CD4-positive, alpha-beta T cell treated with Interleukin-6 for 4 hours (primary cell): ENCODE measurements around the gene MME.

Source experiments
- DNase-seq: peaks from one replicate; pipeline ENCODE4 v3.0.0-alpha.2; 2020; ENCODE audit warnings: mixed read lengths

MME gene

DNA sequence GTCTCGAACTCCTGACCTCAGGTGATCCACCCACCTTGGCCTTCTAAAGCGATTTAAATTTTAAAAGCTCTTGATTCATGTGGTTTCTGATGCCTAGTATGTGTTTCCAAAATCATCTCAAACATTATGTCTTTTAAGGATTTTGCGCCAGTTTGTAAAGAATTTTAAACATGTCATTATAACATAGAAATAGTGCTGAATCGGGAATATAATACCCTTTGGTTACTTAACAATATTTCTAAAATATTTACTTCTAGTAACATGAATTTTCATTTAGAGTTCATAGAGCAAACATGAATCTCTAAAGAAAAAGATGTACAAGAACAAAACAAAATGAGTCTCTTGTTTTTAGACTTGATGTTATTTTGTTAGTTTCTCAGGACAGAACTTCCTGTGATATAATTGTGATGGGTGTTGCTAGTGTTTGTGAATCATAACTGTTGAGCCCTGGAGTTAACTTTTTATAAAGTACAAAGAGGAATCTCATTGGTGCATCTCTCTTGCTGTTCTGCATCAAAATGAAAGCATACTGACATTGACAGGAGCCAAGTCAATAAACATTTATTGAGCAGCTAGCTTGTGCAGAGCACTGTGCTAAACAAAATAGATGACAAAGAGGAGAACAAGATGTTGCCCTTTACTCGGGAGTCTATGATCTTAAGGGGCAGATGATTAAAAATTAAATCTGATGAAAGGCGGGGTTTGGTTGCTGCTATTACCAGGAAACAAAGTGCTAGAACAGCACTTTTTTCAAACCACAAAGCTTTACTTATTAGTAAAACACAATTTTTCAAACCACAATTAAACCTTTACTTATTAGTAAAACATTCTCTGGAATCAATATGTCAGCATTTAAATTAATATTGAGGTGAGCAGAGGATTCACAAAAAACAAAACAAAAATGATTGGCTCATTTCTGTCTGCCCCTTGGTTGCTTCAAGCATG lies 73.4 kb downstream of the MME start:
- DNase-seq: no peak

DNA sequence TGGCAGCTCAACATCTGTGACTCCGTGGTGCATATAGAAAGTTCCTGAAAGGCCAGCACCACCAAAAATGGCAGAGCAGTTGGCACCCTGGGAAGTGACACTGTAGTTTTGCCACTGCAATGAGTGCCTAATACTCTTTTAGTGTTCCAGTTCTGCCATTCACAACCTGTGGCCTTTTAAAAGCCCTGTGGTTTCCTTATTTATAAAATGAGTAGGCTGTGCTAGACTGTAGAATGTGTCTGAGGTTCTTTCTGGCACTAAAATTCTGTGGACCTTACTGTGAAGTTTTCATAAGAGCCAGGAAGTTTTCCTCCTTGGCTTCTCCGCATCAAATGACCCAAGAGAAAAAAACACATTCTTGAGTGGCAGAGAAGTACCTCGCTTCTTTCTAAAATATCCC lies 74.1 kb downstream of the MME start:
- no peak for DNase-seq

DNA sequence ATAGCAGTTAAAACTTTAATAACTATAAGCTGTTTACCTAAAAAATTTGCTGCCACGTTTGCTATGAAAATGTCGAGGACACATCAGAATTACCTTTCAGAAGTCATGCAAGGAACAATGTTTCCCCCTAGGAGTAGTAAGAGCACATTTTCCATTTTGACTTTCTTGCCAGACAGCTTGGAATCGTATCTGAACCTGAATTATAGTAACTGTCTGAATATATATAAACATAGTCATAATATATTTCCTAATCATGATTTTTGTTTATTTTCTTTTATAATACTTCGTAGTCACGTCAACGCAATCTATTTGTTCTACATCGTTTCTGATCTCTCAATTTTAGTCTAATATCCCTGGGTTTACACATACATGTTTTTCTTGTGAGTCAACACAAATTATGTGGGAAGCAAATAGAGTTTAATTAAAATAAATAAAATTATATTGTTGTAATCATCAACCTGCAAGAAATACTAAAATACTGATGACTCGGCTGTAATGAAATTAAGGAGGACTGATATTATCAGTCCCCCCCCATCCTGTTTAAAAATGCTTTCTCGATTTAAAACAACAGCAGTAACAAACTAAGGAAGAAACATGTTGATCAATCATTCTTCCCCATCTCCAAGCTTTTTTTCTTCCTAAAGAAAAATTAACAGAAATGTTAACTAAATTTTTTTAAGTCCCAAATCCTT lies 78.4 kb downstream of the MME start:
- no peak for DNase-seq

DNA sequence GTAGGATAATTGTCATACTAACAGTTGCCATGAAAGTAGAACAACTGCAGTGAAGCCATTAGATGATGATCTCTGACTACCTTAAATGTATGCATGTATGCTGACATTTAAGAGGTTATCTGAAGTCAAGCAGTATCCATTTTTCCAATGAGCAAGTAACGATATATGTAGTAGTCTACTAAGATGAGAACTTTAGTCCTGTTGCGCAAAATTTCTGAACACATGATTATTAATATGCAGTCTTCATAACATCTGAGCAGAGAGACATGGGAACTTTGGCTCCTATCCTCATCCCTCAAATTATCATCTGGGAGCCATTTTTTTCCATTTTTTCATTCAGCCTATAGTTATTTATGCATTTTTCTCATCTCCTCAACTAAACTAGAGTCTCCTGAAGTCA lies 79.2 kb downstream of the MME start:
- no peak for DNase-seq

DNA sequence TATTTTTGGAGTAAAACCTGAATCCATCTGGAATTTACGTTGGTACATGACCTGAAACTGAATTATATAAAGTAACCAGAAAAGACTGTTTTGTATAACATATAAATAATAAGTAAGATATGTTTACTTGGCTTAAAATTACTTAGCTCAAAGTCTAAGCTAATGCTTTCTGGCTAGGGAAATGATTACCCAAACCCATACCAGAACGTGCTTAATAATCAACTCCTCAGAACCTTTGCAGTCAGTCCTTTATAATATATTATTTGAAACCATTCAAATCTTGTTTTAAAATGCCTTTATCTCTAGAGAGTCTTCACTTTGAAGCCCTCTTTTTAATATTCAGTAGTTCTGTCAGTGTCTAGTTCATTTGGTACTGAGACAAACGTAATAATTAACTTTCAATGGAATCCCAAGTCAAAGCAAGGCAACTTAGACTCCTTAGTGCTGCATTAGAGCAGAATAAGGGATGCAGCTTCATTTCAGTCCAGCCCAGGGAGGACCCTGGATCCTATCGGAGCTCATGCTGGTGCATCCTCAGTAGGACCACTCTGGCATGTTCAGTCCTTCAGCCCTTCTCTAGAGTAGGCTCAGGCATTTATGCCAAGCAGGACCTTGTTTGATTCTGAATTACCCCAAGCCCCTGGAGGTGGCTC lies 81.6 kb downstream of the MME start:
- DNase-seq: no peak

DNA sequence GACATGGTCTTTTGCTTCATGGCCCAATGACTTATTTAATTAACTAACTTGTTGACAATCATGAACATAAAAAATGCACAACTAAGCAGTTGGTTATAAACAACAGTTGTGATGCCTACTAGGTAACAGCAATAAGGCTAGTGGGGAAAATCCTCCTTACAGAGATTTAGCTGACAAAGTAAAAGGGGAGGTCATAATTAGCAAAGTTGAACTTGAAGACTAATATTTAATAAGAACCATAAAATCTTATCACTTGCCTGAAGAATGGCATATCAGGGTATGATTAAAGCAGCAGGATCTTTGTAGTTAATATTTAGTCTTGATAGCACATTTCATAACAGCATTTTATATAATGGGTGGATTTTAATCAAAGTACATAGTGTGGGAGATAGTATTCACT lies 84.2 kb downstream of the MME start:
- no peak for DNase-seq

DNA sequence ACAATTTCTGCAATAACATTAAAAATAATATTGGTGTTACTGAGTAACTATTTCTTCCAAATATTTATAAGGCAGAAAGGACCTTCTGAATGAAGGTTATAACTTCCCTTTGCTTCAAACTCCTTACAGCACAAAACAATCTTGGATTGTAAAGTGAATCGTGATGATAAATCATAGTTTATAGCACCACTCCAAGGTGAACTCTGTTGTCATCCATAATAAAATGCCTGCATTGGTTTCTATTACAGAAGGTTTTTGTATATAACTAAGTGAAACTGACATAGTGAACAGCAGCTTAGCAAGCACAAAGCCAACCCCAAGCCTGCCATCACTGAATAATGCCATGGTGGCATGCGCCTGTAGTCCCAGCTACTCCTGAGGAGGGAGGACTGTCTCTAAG lies 86.3 kb downstream of the MME start:
- no peak for DNase-seq

DNA sequence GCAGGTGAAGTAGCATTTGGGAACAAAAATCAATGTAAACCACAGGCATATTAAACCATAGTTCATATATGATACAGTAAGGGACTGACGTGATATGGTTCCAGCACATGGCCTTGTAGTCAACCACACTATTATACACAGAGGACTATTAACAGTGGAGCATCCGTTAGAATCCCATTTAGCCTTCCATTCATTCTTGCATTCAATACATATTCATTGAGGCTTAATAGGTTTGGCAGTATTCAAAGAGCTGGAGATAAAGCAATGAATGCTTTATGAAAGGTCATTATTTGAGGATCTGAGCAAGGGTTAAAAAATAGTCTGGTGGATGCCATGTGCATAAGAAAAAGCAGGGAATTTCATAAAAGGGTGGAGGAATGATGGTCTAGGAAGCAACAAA lies 89.1 kb downstream of the MME start:
- DNase-seq: no peak

DNA sequence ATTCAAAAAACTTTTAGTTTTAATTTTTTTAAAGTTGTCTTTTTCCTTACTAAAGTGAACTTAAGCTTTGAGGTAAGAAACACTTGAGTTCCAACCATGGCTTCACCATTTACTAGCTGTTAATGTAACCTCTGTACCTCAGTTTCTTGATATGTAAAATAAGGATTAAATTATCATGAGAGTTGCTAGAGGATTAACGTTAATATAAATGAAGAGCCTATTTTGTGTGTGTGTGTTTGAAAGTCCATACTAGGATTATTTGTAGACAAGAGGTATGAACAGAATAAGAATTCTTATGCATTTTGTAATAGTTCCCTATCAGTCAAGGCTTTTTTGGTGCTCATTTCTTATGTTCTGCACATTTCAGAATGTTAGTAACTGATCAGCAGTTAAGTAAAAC lies 93.7 kb downstream of the MME start:
- DNase-seq: no peak

DNA sequence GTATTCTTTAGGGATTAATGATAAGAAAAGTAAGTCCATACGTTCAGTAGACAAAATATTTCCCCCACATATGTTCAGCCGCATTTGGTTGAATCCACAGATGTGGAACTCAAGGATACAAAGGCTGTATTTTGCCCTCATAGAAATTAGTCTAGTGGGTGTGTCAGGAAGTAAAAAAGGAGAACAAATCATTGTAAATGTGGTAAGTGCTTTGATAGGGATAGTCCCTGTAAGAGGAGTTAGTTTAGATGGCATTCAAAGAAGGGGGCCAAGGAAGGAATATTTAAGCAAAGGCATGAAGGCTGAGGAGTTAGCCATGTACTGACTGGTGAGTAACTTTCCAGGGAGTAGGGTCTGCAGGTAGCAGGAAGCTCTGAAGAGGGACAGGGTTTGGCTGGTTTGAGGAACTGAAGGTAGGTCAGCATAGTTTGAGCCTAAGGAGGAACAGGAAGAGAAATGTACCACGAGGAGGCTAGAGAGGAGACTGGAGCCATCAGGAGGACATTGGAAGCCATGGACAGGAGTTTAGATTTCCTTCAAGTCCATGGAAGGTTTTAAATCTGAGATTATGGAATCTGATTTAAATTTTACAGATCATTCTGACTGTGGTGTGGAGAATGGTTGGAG lies 98.8 kb downstream of the MME start:
- no peak for DNase-seq

DNA sequence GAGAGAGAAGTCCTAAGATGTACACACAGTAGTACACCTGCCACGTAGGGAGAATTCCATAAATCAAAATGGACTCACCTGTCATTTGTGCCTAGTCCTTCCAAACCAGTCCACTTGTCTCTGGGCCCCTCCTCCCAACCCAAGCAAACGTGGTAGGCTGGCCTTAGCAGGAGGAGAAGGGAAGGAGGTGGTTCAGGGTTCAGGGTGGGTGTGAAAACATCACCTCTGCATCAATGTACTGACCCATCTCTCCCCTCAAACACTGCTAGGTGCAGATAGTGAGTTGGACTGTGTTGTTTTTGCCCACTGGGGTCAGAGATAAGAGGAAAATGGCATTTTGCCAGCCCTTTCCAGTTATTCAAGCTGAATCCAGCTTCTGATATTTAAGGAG lies 99.3 kb downstream of the MME start:
- no peak for DNase-seq

DNA sequence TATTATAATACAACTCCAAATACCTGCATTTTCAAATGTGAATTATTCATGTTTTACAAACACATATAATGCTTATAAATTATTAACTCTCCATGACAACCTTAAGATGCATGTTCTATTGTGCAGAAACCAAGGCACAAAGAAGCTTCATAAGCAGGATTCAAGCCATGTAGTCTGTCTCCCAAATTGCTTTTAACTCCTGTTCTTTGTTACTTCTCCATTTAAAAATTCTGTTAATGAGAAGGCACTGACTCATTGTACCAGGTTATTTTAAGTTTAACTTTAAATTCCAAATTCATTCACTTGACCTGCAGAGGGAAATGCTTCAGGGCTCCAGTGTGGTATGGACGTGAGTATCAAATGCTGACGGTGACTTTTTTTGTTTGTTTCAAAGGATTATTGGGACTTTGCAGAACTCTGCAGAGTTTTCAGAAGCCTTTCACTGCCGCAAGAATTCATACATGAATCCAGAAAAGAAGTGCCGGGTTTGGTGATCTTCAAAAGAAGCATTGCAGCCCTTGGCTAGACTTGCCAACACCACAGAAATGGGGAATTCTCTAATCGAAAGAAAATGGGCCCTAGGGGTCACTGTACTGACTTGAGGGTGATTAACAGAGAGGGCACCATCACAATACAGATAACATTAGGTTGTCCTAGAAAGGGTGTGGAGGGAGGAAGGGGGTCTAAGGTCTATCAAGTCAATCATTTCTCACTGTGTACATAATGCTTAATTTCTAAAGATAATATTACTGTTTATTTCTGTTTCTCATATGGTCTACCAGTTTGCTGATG lies 100.0 kb downstream of the MME start:
- no peak for DNase-seq

DNA sequence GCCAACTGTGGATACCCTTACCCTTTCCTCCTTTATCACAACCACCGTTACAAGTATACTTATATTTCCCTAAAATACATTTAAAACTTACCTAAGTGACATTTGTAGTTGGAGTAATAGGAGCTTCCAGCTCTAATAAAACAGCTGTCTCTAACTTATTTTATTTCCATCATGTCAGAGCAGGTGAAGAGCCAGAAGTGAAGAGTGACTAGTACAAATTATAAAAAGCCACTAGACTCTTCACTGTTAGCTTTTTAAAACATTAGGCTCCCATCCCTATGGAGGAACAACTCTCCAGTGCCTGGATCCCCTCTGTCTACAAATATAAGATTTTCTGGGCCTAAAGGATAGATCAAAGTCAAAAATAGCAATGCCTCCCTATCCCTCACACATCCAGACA lies 102.3 kb downstream of the MME start:
- no peak for DNase-seq

DNA sequence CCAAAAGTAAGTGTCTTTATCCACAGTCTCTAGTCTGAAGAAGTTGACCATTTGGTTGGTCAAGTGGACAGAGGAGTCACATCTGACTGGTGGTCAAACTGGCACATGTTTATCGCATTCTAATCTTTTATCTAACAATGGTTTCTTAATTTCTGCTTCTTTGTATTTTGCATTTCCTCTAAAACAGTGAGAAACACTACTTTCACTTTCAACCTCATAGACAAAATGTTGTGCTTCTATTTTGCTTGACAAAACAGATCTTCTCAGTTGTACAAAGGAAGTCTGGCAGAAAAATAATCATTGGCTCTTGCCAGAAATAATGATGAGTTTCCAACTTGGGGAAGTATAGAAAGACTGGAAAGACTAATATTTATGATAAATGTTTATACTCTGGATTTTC lies 103.9 kb downstream of the MME start:
- DNase-seq: no peak

DNA sequence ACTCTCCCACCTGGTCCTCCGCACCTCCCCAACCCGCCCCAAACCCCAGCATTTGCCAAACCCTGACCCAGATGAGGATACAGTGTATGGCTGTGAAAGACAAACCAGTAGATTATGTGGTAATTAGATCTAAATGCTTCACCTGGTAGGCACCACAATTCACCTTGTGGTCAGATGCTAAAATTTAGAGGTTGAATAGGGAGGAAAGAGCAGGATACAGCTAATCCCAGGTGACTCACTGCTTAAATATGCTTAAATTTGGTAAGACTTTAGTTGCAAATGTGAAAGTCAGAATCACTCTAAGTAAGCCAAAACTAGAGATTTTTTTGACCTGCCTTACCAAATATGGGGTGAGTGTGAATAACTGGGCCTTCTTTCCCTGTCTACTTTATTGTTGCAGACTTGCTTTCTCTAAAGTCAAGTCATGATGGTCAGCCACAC lies 105.5 kb downstream of the MME start:
- no peak for DNase-seq

DNA sequence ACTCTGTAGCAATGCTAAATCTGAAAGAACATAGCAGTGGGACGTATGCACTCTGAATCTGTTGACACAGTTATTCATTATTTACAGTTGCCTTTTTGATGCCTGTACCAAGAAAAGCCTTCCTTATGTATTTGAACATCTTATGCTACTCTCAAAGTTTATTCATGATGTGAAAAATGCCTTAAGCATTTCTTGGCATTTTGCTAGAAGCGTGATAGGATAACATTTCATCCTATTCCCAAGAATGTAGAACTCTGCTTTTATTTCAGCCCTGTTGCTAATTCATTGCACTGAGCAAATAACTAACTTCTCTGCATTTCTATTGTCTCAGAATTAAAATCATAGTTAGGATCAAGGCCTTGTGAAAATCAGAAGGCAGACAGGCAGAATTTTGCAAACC lies 107.9 kb downstream of the MME start:
- no peak for DNase-seq

DNA sequence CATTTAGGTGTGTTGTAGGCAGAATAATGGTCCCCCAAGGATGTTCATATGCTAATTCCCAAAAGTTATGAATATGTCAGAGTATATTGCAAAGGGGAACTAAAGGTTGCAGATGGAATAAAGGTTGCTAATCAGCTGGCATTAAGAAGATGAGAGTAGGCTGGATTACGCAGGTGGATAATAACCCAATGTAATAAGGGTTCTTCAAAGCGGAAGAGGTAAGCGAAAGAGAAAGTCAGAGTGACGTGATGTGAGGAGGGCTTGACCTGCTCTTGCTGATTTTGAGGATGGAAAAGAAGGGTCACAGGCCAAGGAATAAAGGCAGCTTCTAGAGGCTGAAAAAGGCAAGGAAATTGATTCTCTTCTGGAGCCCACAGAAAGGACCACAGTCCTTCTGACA lies 109.4 kb downstream of the MME start:
- DNase-seq: no peak

DNA sequence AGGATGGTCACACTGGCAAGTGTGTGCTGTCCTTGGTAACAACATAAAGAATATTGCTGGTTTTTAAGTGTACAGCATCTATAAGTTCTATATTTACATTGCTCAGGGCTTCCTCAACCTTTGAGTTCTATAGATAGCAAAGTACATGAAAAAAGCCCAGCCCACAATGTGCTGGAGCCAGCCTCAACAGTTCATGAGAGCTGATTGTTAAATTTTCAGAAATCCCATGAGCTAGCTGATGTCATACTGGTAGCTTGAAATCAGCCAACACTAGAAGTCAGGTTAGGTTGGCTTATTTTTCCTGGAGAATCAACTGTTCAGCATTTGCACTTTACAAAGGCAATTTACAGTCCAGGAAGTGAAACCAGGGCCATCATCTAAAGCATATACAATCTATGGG lies 110.6 kb downstream of the MME start:
- no peak for DNase-seq

DNA sequence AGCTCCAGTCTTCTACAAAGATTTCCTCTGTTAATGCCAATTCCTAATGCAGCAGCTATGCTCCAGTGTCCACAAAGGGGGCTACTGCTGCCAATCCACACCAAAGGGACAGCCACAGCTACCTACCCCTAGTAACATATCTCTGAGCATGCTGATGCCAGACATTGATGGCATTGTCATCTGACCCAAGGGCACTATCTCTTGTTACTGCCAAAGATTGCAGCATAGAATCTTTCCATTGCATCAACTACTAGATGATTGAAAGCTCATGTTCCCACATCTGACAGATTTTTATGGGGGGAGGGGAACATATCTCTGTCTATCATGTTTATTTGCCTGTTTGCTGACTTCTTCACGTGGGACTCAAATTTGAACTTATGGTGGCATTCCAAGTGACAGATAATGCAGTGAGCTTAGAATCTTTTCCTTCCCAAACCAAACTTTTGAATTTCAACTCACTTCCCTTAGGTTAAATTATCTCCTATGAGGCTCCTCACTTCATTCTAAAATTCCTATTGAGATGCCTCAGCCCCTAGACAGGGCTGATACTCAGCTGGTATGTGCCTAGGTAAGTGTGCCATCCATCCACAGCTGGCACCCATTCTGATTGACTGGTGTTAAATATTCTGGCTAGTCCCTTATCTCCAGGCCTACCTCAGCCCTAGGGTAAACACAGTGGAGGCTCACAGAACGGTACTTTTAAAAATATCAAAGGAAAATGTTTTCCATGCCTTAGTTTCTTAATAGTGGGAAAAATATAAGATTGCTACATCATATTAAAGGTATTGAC lies 113.0 kb downstream of the MME start:
- no peak for DNase-seq

DNA sequence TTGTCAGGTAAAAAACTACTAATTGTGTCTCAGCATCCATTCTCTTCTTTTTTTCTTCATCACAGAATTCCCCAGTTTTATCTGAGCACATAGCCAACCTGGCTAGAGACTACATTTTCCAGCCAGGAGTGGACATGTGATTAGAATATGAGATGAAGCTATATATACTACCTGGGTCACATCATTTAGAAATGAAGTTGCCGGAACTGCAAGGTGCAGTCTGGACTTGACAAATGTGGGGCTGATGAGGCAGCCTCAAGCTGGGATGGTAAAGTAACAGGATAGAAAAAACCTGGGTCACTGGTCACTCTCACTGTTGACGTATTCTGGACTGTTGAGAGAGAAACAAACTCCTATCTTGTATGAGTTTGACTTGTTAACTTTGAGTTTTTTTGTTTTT lies 113.7 kb downstream of the MME start:
- no peak for DNase-seq
